K562 (cell line): ENCODE data around the gene STMN3. TPM values are rescaled to one million over a fixed set of nuclear protein-coding genes. Genes with fewer than 3 reads are reported as not detected.

Experiments used
- CREB5 ChIP-seq: fragments of 250-450 bp; sonication (Bioruptor Pico); IDR thresholded peaks from 2 replicates; pipeline ENCODE4 v1.5.0; 2020; ENCODE audit warnings: mild to moderate bottlenecking
- ESRRB ChIP-seq: fragments of 250-450 bp; sonication (Bioruptor Pico); IDR thresholded peaks from 2 replicates; pipeline ENCODE4 v1.5.0; 2020; ENCODE audit warnings: mild to moderate bottlenecking, moderate library complexity, borderline replicate concordance
- MAX ChIP-seq: sonication (generic); formaldehyde crosslinking; IDR thresholded peaks from 2 replicates; pipeline ENCODE4 v1.9.0; 2022; ENCODE audit warnings: mild to moderate bottlenecking, missing genetic modification reagents
- MGA ChIP-seq: fragments of 450-650 bp; IDR thresholded peaks from 2 replicates; pipeline ENCODE4 v1.6.1; 2016; ENCODE audit warnings: mild to moderate bottlenecking, moderate library complexity
- NONO ChIP-seq, 2 experiments: fragments of 200-400 bp in 1 of 2; fragments of 450-650 bp in 1 of 2; formaldehyde crosslinking in 1 of 2; IDR thresholded peaks; 2 replicates each; pipeline ENCODE4 v1.6.1; 2017; ENCODE audit warnings: low read depth in 2 of 2, mild to moderate bottlenecking in 2 of 2, moderate library complexity in 2 of 2, low read length in 1 of 2
- SIN3A ChIP-seq, 2 experiments: fragments of 150-350 bp in 1 of 2; IDR thresholded peaks; 2 replicates each; pipeline ENCODE4 v1.6.1; 2011 to 2016; ENCODE audit warnings: borderline replicate concordance in 2 of 2, low read depth in 2 of 2, low read length in 2 of 2, mild to moderate bottlenecking in 2 of 2, moderate library complexity in 2 of 2; ENCODE audit not compliant: control insufficient read depth in 1 of 2
- ZNF232 ChIP-seq: sonication (generic); formaldehyde crosslinking; IDR thresholded peaks from 2 replicates; pipeline ENCODE4 v1.8.0; 2022; ENCODE audit warnings: mild to moderate bottlenecking, missing genetic modification reagents
- ZNF511 ChIP-seq: sonication (generic); formaldehyde crosslinking; IDR thresholded peaks from 2 replicates; pipeline ENCODE4 v1.8.0; 2022; ENCODE audit warnings: mild to moderate bottlenecking, missing genetic modification reagents
- polyA plus RNA-seq, 8 experiments: library from polyadenylated mRNA; depleted of rRNA in 4 of 8; stranded (reverse) in 5 of 8; unstranded in 3 of 8; fragments of >200 nt; fragmentation: Nextera tagmentation in 2 of 8; fragmentation: Illumina TruSeq in 1 of 8; extraction: Ambion mirVana in 2 of 8; extraction: Trizol in 1 of 8; gene quantifications; 2 replicates each; pipeline versions ENCODE4 v1.2.1 to v1.2.3, GENCODE V29; 2011 to 2014; ENCODE audit warnings: inconsistent platforms in 1 of 8, missing spikeins in 1 of 8
- total RNA-seq, 7 experiments: library from RNA; depleted of rRNA in 6 of 7; stranded (reverse); fragments of >200 nt in 6 of 7; fragmentation: Illumina TruSeq in 2 of 7; extraction: Trizol in 2 of 7; gene quantifications; 2 replicates each; pipeline versions ENCODE4 v1.2.1 to v1.2.3, GENCODE V29; 2011 to 2021; ENCODE audit warnings: low replicate concordance in 1 of 7
- TF ChIP-seq, protein P1 (sequence below), 2 experiments: fragments of 450-650 bp; conservative IDR thresholded peaks; 2 replicates each; pipeline ENCODE4 v1.6.1; 2017; ENCODE audit warnings: mild to moderate bottlenecking in 2 of 2, moderate library complexity in 2 of 2

STMN3 gene
- total and polyA plus RNA-seq, 9 of the 15 experiments (the other 6 are each of a cell fraction or from before 2014, with no cell fraction given) = 0.70 to 65.6 (median 29.4) TPM

- TF ChIP-seq ESRRB = no peak
- peak in 1 of 2 experiments; percentile 30; a peak in 2 of 4 replicates for TF ChIP-seq SIN3A (IDR thresholded peaks at IDR 0.05; ENCODE audit: borderline replicate concordance in 2 of 2, control insufficient read depth in 1 of 2, low read depth in 2 of 2, low read length in 2 of 2)
- peak; percentile 69 for TF ChIP-seq MAX (CRISPR knock-in tag)
- TF ChIP-seq NONO (IDR thresholded peaks at IDR 0.05; ENCODE audit: low read depth in 2 of 2, low read length in 1 of 2) = 0 out of 4 replicates have a peak, but pooled peaks of 1 of the 2 experiments have one; percentile 26
- TF ChIP-seq ZNF232 (CRISPR knock-in tag) = 0 out of 2 replicates have a peak, but pooled peaks have one; percentile 37
- 0 out of 2 replicates have a peak, but pooled peaks have one; percentile 8 for TF ChIP-seq ZNF511 (CRISPR knock-in tag)
- TF ChIP-seq CREB5 (CRISPR knock-in tag) = 0 out of 2 replicates have a peak, but pooled peaks have one; percentile 16
- TF ChIP-seq, protein P1, sequence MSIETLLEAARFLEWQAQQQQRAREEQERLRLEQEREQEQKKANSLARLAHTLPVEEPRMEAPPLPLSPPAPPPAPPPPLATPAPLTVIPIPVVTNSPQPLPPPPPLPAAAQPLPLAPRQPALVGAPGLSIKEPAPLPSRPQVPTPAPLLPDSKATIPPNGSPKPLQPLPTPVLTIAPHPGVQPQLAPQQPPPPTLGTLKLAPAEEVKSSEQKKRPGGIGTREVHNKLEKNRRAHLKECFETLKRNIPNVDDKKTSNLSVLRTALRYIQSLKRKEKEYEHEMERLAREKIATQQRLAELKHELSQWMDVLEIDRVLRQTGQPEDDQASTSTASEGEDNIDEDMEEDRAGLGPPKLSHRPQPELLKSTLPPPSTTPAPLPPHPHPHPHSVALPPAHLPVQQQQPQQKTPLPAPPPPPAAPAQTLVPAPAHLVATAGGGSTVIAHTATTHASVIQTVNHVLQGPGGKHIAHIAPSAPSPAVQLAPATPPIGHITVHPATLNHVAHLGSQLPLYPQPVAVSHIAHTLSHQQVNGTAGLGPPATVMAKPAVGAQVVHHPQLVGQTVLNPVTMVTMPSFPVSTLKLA (conservative IDR thresholded peaks at IDR 0.05) = peak; percentile 35 to 44; a peak in 1 of 4 replicates
- peak; percentile 81 for TF ChIP-seq MGA
Observed at GRCh38 chr20:63657260-63657936, 4.2 kb upstream of the STMN3 start (continued).
